ENCODE data around the gene RRAS2.

DNA sequence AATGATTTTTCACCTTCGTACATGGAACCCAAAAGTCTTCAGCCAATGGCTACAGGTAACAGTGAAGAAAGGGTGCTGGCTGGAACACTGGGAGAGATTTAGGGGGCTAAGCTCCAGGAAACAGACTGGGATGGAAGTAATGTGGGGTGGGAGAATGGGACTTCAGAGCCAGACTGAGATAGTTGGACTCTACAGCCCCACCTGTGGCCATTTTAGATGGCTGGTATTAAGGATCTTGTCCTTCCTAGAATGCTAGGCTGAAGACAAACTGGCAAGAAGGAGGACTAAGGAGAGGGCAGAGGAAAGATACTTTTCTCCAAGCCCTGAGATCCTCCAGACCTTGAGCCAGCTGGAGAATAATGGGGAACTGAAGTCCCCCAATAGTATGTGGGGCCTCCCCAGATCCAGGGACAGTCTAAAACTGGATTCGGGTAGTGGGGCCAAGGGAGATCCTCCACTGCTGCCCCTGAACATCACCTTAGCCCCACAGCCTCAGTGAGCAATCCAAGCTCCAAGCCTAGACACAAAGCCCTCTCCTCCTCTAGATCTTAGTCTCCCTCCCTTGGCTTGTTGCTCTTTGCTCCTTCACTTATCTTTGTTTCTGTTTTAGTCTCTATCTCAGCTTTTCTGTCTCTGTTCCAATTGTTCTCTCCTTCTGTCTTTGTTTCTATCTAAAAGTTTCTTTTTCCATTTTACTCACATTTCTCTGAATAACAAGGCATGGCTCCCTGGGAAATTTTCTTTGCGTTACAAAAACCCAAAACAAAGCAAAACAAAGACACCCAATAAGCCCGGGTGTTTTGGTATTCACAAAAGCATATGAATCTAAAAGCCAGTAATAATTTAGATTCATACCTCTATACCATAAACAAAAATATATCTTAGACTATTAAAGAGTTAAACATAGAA, 16.2 kb upstream of the RRAS2 start:
- TF ChIP-seq POLR2A (IDR thresholded peaks at IDR 0.05), result no peak
- TF ChIP-seq, protein P1, sequence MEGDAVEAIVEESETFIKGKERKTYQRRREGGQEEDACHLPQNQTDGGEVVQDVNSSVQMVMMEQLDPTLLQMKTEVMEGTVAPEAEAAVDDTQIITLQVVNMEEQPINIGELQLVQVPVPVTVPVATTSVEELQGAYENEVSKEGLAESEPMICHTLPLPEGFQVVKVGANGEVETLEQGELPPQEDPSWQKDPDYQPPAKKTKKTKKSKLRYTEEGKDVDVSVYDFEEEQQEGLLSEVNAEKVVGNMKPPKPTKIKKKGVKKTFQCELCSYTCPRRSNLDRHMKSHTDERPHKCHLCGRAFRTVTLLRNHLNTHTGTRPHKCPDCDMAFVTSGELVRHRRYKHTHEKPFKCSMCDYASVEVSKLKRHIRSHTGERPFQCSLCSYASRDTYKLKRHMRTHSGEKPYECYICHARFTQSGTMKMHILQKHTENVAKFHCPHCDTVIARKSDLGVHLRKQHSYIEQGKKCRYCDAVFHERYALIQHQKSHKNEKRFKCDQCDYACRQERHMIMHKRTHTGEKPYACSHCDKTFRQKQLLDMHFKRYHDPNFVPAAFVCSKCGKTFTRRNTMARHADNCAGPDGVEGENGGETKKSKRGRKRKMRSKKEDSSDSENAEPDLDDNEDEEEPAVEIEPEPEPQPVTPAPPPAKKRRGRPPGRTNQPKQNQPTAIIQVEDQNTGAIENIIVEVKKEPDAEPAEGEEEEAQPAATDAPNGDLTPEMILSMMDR (IDR thresholded peaks at IDR 0.05), result no peak
- no peak for TF ChIP-seq EP300 (IDR thresholded peaks at IDR 0.05)
- no peak for TF ChIP-seq POLR2AphosphoS5 (IDR thresholded peaks at IDR 0.05)

All from gastroesophageal sphincter (tissue), 3 donors.